ENCODE results near the gene BCKDHB.

The BCKDHB gene

DNA sequence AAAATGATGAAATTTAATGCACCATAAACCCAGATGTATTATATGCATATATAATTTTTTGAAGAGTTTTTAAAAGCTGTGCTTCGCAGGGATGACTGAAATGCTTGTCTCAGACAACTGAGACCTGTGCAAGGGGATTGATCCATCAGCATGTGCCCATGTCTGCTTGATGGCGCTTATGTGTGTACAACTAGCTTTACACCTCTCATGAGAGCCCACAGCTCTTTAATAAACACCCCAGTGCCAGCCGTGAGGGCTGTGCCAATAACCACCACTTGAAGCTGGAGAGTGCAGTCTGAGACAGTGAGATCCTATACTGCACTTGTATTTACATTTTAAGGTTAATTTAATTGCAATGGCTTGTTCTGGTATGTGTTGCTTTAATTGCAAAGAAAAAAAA, 225.5 kb downstream of the BCKDHB start:
- no peak for DNase-seq (ENCODE audit: low read depth)

DNA sequence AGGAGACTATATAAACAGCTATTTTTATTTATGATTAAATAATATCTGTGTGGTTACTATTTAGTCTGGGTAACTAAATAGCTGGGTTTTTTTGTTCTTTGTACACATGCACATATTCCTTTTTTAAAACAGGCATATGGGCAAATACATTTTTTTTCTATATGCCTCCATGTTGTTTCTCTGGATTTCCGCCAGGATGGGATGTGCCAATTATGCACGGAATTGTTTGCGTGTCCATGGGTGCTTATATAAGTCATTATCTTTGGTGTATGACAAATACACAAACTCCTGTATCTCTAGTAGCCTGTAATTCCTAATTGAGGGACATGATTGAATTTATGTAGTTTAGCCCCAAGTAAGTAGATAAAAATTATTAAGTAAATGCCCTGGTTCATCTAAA, 226.9 kb downstream of the BCKDHB start:
- DNase-seq (ENCODE audit: low read depth), result no peak

DNA sequence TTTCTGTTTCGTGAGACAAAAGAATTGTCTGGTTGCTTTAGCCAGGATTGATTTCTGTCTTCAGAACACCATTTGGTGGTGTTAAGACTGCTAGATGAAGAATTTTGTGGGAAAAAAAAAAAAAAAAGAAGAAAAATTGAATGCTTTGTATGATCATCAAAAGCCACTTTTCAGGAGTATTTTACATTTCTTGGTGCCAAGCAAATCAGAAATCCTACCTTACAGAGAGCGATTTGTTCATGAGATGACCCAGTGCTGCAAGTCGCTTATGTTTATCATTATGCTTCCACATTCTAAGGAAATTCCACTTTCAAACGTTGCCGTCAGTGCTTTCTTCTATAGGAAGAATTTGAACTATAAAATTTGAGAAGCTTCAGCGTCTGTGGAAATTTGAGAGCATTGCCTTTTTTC, 228.7 kb downstream of the BCKDHB start:
- no peak for DNase-seq (ENCODE audit: low read depth)

DNA sequence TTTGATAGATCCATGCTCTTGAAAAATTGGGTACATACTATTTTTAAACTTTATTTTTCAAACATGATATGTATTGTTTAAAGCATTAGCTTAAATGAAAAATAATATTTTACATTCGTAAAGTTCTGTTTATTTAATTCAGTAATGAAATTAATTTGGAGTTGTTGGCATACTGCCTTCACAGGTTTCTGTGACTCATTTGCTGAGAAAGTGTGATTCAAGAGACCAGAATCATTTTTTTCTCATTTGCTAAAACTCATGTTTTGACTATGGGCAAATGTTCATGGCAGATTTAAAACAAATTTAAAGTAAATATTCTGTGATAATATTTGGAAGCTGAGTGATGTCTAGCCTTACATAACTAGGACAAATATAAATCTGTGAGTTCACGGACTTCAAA, 230.4 kb downstream of the BCKDHB start:
- no peak for DNase-seq (ENCODE audit: low read depth)

DNA sequence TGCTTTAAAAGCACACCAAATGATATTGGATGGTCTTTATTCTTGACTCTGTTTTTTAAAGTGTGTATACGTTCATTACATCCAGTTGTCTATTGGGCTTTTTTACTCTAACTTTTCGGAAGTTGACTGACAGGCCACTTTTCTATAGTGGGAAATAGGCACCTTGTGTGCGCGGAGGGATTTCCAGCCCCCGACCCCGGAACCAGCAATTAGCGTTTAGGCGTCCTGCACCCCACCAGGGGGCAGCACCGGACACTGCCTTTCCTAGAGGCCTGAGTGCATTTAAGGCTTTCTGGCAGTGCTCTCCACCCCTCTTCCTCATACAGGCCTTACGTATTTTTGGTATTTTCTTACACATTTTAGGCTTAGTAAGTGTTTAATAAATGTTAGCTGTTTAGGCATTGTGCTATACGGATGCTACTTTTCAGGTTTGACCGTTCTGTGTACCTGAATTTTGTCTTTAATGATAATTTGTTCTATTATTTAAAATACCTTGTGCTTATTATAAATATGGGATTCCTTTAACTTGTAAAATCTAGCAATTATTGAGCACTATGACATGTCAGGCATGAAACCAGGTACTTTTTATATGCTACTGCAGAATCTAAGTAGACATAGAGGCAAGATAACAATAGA, 231.8 kb downstream of the BCKDHB start:
- DNase-seq (ENCODE audit: low read depth), result no peak

DNA sequence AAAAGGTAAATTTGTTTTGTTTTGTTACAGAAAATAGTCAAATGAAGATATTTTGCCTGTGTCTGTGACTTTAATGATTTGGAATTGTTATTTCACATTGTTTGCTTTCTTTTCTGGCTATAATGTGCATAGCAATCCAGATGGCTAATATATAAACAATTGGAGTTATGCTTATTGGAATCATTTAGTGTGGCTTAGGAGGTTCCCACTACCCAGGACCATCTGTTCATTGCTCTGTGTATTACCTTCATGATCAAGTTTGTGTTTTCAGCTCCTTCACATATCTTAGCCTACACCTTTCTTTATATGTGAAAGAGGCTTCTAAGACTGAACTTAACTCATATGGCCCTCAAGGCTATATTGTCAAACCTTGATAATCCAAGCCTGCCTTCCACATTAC, 232.9 kb downstream of the BCKDHB start:
- no peak for DNase-seq (ENCODE audit: low read depth)

DNA sequence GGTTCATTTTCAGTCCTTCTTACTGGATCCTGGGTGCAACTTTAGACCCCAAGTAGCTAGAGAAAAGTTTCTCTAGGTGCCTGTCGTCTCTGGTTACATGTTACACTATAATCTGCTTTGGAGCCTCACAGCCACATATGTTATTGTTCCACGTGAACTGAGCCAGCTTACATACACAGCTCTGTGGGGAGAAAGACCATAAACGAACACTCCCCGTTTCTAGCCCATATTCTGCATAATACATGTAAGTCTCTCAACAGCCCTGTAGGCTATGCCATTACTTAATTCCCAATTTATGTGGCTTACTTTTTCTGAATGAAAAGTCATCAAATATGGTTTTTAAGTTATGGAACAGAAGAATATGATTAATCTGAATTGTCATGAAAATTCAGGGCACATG, 233.8 kb downstream of the BCKDHB start:
- DNase-seq (ENCODE audit: low read depth), result no peak

DNA sequence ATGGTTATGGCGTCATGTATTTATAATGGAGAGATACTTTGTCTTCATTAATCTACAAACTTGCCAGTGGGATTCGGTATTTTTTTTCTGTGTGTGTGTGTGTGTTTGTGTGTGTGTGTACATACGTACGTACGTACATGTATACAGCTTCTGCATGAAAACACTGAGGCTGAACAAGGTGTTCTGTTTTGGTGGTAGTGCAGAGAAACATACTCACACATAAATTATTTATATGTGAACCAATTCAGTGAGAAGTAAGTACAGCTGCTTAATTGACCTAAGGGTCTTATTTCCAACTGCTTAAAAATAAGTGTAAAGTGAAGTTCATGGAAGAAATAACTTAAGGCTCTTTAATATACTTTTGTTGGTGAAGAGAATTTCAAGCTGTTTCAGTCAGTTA, 234.2 kb downstream of the BCKDHB start:
- DNase-seq (ENCODE audit: low read depth), result no peak

DNA sequence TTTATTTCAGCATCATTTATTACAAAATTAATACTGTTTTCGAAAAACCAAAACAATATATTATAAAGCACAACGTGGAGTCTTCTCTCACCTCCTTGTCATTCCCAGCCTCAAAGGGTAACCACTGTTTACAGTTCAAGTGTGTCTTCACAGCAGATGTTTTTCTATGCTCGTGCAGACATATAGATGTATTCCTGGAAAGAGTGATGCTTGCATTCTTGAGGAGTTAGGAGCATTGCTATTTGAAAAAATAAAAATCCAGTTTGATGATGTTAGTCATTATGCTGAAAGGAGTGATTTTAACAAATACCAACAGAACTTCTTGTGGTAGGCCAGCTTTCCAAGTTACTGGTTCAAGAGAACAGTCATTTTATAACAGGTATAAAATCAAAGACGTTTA, 234.9 kb downstream of the BCKDHB start:
- no peak for DNase-seq (ENCODE audit: low read depth)

DNA sequence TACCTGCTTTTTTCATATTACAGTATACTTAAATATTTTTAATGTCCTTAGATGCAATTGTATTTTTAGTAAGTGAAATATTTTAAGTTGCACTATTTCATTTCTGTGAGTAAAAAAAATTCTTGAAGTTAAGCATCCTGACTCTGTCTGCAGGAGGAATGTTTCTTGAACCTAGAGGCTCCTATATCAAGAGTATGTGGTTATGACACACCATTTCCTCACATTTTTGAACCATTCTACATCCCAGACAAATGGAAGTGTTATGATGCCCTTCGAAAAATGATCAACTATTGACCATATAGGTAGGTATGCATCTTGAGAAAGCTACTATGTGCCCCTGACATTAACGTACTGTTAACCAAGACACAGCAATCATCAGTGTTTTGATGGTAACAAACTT, 237.0 kb downstream of the BCKDHB start:
- DNase-seq (ENCODE audit: low read depth), result no peak

DNA sequence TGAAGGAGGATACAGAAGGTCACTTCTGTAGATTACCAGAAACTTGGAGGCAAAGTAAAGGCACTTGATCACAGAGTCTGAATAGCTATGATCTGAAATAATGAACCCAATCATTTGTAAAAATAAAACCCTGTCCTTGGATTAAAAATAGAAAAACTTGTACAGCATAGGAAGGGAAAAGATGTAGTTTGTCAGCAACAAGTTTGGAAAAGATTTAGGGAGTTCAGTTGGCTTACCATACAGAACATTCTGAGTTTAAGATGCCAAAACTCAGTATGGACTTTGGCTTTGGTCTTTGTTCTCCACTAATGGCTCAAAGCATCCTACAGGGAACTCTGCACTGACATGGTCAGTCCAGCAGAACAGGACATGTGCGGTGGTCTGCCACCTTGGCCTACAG, 240.6 kb downstream of the BCKDHB start:
- no peak for DNase-seq (ENCODE audit: low read depth)

DNA sequence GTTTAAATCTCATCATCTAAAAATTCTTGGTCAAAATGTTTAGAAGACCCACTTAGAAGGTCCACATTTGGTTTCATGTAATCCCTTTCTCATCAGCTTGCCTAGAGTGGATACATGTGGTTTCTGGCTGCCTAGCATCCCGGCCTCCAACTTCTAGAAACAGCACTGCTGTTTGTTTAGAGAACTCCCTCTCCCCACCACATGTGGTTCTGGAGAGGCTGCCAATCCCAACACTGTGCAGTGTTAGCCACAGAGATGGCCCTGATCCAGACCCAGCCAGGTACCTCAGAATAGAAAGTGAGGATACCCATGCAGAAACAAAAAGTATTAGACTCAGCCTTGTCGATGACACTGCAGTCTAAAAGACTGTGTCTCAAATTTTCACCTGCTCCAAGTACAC, 241.8 kb downstream of the BCKDHB start:
- DNase-seq (ENCODE audit: low read depth), result no peak

DNA sequence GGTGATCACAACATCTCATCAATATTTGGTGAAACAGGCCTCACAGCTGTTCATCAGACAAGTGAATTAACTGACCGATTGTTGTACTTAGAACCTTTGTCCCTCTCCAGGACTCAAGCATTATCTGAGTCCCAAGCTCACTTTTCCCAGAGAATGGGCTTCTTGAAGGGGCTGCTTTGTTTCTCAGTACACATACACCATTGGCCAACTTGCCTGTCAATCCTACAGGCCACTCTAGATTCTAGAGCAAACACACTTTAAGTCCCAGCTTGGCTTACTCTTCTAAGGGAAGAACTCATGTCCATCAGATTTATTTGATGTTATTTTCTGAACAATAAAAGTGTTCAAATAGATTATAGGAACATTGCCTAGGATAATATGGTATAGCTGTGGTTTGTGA, 249.5 kb downstream of the BCKDHB start:
- no peak for DNase-seq (ENCODE audit: low read depth)

DNA sequence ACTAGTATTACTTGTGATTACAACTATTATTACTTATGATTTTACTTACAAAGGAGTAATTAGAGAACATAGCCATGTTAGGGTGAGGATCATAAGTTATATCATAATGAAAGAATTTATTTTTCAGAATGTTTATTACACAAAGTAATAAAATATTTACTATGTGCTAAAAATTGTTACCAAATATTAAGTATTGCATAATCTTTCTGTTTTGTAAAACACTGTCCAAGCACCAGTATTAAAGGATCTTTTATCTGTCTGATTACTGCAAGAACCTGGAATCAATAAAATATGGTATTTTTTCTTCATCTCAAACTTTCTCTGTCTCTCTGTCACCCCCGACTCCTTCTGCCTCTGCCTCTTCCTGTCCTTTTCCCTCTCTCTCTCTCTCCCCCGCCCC, 250.1 kb downstream of the BCKDHB start:
- no peak for DNase-seq (ENCODE audit: low read depth)

DNA sequence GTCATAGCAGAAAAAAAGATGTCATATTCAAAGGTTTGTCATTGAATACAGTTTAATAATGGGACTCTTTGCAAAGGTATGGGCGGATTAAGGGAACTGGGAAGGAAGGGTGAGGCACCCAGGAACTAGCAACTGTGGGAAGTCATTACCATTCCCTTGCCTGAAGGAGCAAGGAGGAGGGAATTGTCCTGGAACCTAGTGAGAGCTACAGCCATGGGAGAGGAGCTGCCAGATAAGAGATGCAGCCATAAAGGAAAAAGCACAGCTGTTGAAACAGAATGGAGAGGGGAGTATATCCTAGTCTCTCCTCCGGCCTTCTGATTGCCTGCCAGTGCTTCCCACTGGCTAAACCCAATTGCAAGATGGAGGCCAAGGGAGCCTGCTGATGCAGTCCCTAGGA, 250.6 kb downstream of the BCKDHB start:
- DNase-seq (ENCODE audit: low read depth), result no peak

DNA sequence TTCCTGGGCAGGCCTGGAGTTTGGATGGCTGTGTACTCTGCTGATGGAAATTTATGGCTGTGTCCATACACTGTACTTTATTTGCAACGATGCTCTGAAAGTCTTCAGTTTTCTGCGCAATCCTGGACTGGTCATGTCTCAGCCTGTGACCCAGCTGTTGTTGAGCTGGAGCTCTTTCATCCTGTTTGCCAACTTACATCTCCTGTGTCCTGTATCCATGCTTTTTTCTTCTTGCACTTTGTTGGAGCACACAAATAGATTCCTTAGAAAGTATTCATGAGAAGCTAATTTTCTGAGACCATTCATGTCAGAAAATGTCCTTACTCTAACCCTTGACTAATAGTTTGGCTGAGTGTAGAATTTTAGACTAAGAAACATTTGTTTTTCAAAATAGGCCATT, 251.2 kb downstream of the BCKDHB start:
- DNase-seq (ENCODE audit: low read depth), result peak; percentile 32

DNA sequence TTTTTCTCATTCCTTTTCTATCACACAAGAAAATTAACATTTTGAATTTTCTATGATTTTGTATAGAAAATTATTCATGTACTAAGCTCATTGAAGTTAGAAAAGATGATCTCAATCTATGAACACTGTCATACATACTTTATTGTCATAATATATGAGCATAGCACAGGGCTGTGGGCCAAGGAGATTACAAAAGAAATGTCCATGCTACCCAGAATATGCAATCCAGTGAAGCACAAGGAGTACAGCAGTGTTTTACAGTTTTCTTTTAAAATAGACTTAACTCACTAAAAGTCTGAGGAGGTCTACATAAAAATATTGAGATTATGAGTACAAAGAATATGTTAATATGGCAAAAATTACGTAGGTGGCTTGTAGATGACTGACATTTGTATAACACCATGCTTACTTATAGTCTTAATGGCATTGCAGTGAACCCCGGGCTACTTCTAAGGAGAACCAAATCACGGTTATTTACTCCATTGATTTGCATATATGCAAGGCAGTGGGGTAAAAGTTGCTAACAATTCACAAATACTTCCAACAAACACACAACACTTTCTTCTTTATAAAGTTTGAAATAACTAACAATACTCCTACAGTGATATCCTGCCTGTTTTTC, 257.1 kb downstream of the BCKDHB start:
- peak; percentile 42 for DNase-seq (ENCODE audit: low read depth)

DNA sequence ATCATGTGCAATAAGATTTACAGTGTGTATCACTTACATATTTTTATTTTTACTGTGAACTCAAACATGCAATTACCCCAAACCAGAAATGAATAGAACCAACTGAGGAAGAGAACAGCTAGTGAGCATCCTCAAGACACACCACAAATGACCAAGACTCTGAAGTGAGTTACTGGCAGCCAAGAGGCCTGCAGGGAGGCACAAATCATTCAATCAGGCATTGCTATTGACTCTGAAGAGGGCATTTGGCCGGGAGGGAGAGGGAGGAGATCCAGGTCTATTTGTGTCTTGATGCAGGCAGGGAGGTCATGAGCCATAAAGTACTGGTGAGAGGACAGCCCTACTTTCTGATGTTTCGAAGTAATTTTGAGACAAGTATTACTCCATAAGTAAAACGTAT, 257.7 kb downstream of the BCKDHB start:
- DNase-seq (ENCODE audit: low read depth), result no peak

DNA sequence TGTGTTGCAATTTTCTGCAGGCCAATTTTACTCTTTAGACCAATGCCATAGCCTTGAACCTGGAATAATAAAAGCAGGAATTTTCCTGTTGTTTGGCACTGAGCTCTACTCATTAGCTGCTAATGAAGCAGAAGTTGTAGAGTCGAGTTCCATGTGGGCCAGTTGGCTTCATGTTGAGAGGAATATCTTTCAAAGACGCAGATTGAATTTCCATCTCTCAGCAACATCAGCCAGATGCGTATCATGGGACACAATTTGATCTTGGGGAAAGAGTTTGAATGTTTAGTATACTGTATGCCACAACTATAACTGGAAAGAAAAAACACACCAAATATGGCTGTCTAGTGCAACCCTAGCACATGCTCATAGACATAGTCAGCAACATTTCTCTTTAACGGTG, 259.6 kb downstream of the BCKDHB start:
- DNase-seq (ENCODE audit: low read depth), result no peak

DNA sequence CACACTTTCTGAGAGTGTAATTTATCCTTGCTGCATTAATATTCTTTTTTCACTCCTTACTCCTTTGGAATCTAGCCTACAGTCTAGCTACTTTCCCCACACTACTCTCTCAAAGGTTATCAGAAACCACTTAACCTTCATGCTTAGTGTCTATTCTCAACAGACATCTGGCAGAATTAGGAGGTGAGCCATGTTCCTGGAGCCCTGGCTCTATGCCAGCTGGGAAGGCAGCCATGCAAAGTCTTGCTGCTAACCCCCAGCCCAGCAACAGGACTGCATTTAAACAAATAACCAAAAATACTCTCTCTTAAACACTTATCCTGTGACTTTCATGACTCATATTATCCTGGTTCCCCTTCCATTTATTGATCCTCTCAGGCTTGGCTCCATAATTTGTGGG, 260.2 kb downstream of the BCKDHB start:
- DNase-seq (ENCODE audit: low read depth), result no peak

DNA sequence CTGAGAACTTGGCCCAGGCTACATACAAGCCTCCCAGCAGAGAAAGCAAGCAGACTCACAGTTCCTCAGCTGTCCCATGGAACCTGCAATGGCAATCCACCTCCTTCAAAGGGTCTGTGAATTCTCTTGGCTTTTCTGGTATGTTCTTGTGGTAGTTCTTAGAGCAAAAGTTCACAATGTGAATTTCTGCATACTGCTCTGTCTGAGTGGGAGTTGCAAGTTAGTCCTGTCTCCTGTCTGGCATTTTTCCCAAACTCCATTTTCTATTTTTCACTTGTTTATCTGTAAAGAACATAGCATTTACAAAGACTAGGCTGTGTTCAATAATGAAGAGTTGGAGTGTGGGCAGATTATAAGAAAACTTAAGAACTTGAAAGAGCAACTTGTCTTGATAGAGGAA, 269.9 kb downstream of the BCKDHB start:
- DNase-seq (ENCODE audit: low read depth), result no peak

DNA sequence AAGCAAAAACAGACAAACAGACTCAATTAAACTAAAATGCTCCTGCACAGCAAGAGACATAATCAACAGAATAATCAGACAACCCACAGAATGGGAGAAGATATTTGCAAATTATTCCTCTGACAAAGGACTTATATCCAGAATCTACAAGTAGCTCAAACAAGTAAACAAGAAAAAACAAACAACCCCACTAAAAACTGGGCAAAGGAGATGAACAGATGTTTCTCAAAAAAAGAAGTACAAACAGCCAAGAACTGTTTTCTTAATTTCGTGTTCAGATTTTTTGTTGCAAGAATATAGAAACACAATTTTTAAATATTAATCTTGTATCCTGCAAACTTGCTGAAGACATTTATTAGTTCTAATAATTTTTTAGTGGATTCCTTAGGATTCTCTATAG, 274.1 kb downstream of the BCKDHB start:
- DNase-seq (ENCODE audit: low read depth), result no peak

DNA sequence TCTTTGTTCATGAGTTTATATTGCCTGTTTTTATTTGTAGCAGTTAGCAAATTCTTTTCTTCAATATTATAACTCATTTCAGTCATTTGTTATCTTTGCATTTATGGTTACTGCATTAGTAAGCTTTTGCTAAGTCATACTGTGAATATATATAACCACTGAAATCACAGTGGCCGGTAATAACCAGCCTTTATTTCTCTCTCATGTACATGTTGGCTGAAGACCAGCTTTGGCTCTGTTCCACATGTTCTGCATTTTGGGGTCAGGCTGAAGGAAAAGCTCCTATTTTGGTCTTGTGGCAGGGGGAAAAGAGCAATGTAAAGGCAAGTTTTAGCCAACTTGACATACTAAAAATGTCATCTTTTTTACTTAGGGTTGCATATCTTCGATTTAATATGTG, 276.3 kb downstream of the BCKDHB start:
- DNase-seq (ENCODE audit: low read depth), result no peak

DNA sequence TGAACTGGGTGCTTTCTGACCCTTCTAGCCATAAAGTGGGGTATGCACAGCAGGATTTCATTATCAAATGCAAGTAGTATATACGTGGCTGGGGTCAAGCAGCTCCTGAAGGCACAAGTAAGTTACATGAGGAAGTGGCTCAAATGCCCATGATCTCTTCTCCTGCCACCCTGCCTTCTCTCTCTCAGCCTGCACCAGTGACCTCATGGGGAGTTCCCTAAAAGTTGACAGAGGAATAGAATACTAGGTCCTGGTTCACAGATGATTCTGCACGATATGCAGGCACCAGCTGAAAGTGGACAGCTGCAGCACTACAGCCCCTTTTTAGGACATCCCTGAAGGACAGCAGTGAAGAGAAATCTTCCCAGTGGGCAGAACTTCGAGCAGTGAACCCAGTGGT, 282.0 kb downstream of the BCKDHB start:
- DNase-seq (ENCODE audit: low read depth), result no peak
